Measurements from ENCODE around the gene SPPL2B. TPM values are rescaled to one million over a fixed set of nuclear protein-coding genes. Genes with fewer than 3 reads are reported as not detected.

Gene SPPL2B
- total RNA-seq, 1 experiment from 2014 or later: 73.7 TPM

- DNase-seq: no peak
- Histone ChIP-seq H2BK5ac (ENCODE audit: insufficient read length, low read length) (no peak overlapping the region), H3K79me1 (ENCODE audit: insufficient read depth, low read depth, low read length, poor library complexity, severe bottlenecking) (no peaks in the 10 kb centered on the region), H2BK20ac (ENCODE audit: low read depth, low read length, poor library complexity, severe bottlenecking) (no peak overlapping the region), H3K4me2 (ENCODE audit: insufficient read depth, insufficient read length, low read length) (no peak overlapping the region), H3K4ac (ENCODE audit: low read depth, low read length) (no peak overlapping the region), H4K20me1 (ENCODE audit: control insufficient read depth, insufficient read depth, insufficient read length) (no peaks in the 10 kb centered on the region), H3K23me2 (ENCODE audit: insufficient read length, low read depth, low read length, poor library complexity, severe bottlenecking) (no peaks in the 10 kb centered on the region), H4K5ac (ENCODE audit: insufficient read length, low read depth, low read length) (no peak overlapping the region), H3K14ac (ENCODE audit: insufficient read depth, low read length) (no peak overlapping the region), H2AFZ (ENCODE audit: low read length) (no peak overlapping the region), H3K18ac (ENCODE audit: insufficient read length, low read depth, low read length) (no peak overlapping the region), H2AK5ac (ENCODE audit: insufficient read length, low read length) (no peak overlapping the region), H2BK15ac (ENCODE audit: low read depth, low read length) (no peak overlapping the region), H3K23ac (ENCODE audit: insufficient read length, low read depth, low read length) (no peak overlapping the region), H4K91ac (ENCODE audit: insufficient read length, low read depth, low read length) (no peak overlapping the region), H3K79me2 (ENCODE audit: insufficient read depth, low read length) (no peaks in the 10 kb centered on the region), H3K56ac (ENCODE audit: insufficient read length, low read depth, low read length) (no peak overlapping the region), H2BK120ac (ENCODE audit: low read depth, low read length, poor library complexity, severe bottlenecking) (no peak overlapping the region), H3K27ac (ENCODE audit: insufficient read length, low read depth, low read length) (no peak overlapping the region), H3K4me1 (ENCODE audit: insufficient read depth, low read length) (no peaks in the 10 kb centered on the region), H3K27me3 (ENCODE audit: insufficient read depth, low read length) (no peaks in the 10 kb centered on the region), H3K9me3 (ENCODE audit: control insufficient read depth, low read depth, low read length) (no peaks in the 10 kb centered on the region), H3K9ac (ENCODE audit: extremely low read depth, insufficient read length, low read length) (no peak overlapping the region), H2BK12ac (ENCODE audit: insufficient read length, low read depth, low read length) (no peak overlapping the region), H4K8ac (replicated peaks; ENCODE audit: insufficient read length, low read depth, low read length) (no peak overlapping the region), H3T11ph (ENCODE audit: low read length) (no peak overlapping the region)
- H3K4me3 Mint-ChIP-seq: no peak overlapping the region
- H3K4me1 Mint-ChIP-seq: peaks cover 10 to 14% of the 10 kb centered on the region in 2 experiments
- H3K36me3 Mint-ChIP-seq (ENCODE audit: insufficient read depth in 1 of 3, low read depth in 3 of 3): peaks cover 7 to 44% (median 37%) of the 10 kb centered on the region in 3 experiments
- no peak for TF ChIP-seq CTCF (conservative IDR thresholded peaks at IDR 0.05)
- no peaks in the 10 kb centered on the region for H3K9me3 Mint-ChIP-seq
- no CpG with 5 or more reads among the region's 19 CpGs for WGBS (ENCODE audit: extremely low coverage, insufficient read length, low lambda C conversion rate)
- no peak overlapping the region for H3K27ac Mint-ChIP-seq
- no peaks in the 10 kb centered on the region for H3K27me3 Mint-ChIP-seq (ENCODE audit: low read depth)
Measured at GRCh38 chr19:2323707-2324106, 4.8 kb upstream of the SPPL2B start.

Measured in H9 (cell line).